GM19025 (cell line): ENCODE results near the gene FBXO24.

Experiments
- ATAC-seq: cut with Tn5 transposase; IDR thresholded peaks from one replicate; pipeline ENCODE4 v1.9.1; 2021; ENCODE audit warnings: mild to moderate bottlenecking, low read depth, moderate library complexity; ENCODE audit not compliant: unreplicated experiment

Gene FBXO24

GRCh38 chr7:100649826-100650565, 63.9 kb downstream of the FBXO24 start:
- ATAC-seq = no peak
